Astrocyte (in vitro differentiated cells and primary cell): ENCODE measurements around the gene KRTAP10-6. TPM values are rescaled to one million over a fixed set of nuclear protein-coding genes. Genes with fewer than 3 reads are reported as not detected.

Experiments used
- DNase-seq: peaks from one replicate; pipeline ENCODE4 v3.0.0-alpha.2; 2010; ENCODE audit warnings: low read depth
- FAIRE-seq: peaks from 2 replicates; lab custom pipeline; 2011; peaks lifted over from hg19 to GRCh38; lab: Jason Lieb, UNC
- H2AFZ ChIP-seq: 2 replicates; pipeline ENCODE4 v1.6.0; 2012; ENCODE audit warnings: low read depth, low read length, inconsistent platforms
- H3K27ac ChIP-seq: 2 replicates; pipeline ENCODE4 v1.5.1; 2011; ENCODE audit warnings: low read depth, low read length, inconsistent platforms
- H3K27me3 ChIP-seq: 2 replicates; pipeline ENCODE4 v1.6.0; 2011; ENCODE audit warnings: low read length, inconsistent platforms; ENCODE audit not compliant: insufficient read depth
- H3K36me3 ChIP-seq: 2 replicates; pipeline ENCODE4 v1.5.1; 2011; ENCODE audit warnings: low read length, inconsistent platforms; ENCODE audit not compliant: insufficient read depth
- H3K4me1 ChIP-seq: 2 replicates; pipeline ENCODE4 v1.5.1; 2011; ENCODE audit warnings: low read length, inconsistent platforms; ENCODE audit not compliant: insufficient read depth
- H3K4me2 ChIP-seq: 2 replicates; pipeline ENCODE4 v1.6.0; 2012; ENCODE audit warnings: low read length, inconsistent platforms
- H3K4me3 ChIP-seq: 2 replicates; pipeline ENCODE4 v1.5.1; 2011; ENCODE audit warnings: low read depth, mild to moderate bottlenecking, low read length, inconsistent platforms; ENCODE audit not compliant: insufficient read depth
- H3K79me2 ChIP-seq: 2 replicates; pipeline ENCODE4 v1.6.0; 2012; ENCODE audit warnings: mild to moderate bottlenecking, low read length, inconsistent platforms; ENCODE audit not compliant: insufficient read depth
- H3K9ac ChIP-seq: 2 replicates; pipeline ENCODE4 v1.6.0; 2012; ENCODE audit warnings: mild to moderate bottlenecking, low read length, inconsistent platforms
- H3K9me3 ChIP-seq: 2 replicates; pipeline ENCODE4 v1.5.1; 2012; ENCODE audit warnings: low read depth, mild to moderate bottlenecking, low read length, inconsistent platforms; ENCODE audit not compliant: insufficient read depth
- H4K20me1 ChIP-seq: 2 replicates; pipeline ENCODE4 v1.6.0; 2012; ENCODE audit warnings: low read length, inconsistent platforms; ENCODE audit not compliant: insufficient read depth
- H3K27ac Mint-ChIP-seq: one replicate; pipeline ENCODE4 v1.8.0; 2021; ENCODE audit warnings: mild to moderate bottlenecking, mixed read lengths; ENCODE audit not compliant: unreplicated experiment
- H3K27me3 Mint-ChIP-seq: one replicate; pipeline ENCODE4 v1.8.0; 2021; ENCODE audit warnings: low read depth, mixed read lengths; ENCODE audit not compliant: unreplicated experiment
- H3K36me3 Mint-ChIP-seq: one replicate; pipeline ENCODE4 v1.8.0; 2021; ENCODE audit warnings: low read depth, mixed read lengths; ENCODE audit not compliant: unreplicated experiment
- H3K4me1 Mint-ChIP-seq: one replicate; pipeline ENCODE4 v1.8.0; 2021; ENCODE audit warnings: low read depth, mixed read lengths; ENCODE audit not compliant: unreplicated experiment
- H3K4me3 Mint-ChIP-seq: one replicate; pipeline ENCODE4 v1.8.0; 2021; ENCODE audit warnings: mild to moderate bottlenecking, moderate library complexity, mixed read lengths; ENCODE audit not compliant: unreplicated experiment
- H3K9me3 Mint-ChIP-seq: one replicate; pipeline ENCODE4 v1.8.0; 2021; ENCODE audit warnings: mild to moderate bottlenecking, mixed read lengths; ENCODE audit not compliant: unreplicated experiment
- EZH2 ChIP-seq: IDR thresholded peaks from 2 replicates; pipeline ENCODE4 v1.6.1; 2012; ENCODE audit warnings: mild to moderate bottlenecking, low read length, inconsistent platforms; ENCODE audit not compliant: insufficient read depth
- total RNA-seq: library from RNA; stranded (reverse); gene quantifications from 2 replicates; pipeline ENCODE4 v1.2.1, GENCODE V29; 2021
- TF ChIP-seq, protein P1 (sequence below): IDR thresholded peaks from 2 replicates; pipeline ENCODE4 v1.5.1; 2011; ENCODE audit warnings: low read depth, mild to moderate bottlenecking, inconsistent platforms, low read length, moderate library complexity; ENCODE audit not compliant: insufficient read depth

Gene KRTAP10-6
- total RNA-seq, 1 donor from 2014 or later: not detected

- no peak overlapping the region for H3K27ac Mint-ChIP-seq
- peaks cover 32% of the 10 kb centered on the region for H3K9me3 Mint-ChIP-seq
- no peaks in the 10 kb centered on the region for H4K20me1 ChIP-seq
- H3K9ac ChIP-seq: no peak overlapping the region
- no peak overlapping the region for H3K4me3 Mint-ChIP-seq
- no peaks in the 10 kb centered on the region for H3K4me1 Mint-ChIP-seq
- no peak overlapping the region for H3K4me2 ChIP-seq
- DNase-seq (no peak), FAIRE-seq (no peak)
- peaks cover 13% of the 10 kb centered on the region for H3K27me3 Mint-ChIP-seq
- TF ChIP-seq, protein P1, sequence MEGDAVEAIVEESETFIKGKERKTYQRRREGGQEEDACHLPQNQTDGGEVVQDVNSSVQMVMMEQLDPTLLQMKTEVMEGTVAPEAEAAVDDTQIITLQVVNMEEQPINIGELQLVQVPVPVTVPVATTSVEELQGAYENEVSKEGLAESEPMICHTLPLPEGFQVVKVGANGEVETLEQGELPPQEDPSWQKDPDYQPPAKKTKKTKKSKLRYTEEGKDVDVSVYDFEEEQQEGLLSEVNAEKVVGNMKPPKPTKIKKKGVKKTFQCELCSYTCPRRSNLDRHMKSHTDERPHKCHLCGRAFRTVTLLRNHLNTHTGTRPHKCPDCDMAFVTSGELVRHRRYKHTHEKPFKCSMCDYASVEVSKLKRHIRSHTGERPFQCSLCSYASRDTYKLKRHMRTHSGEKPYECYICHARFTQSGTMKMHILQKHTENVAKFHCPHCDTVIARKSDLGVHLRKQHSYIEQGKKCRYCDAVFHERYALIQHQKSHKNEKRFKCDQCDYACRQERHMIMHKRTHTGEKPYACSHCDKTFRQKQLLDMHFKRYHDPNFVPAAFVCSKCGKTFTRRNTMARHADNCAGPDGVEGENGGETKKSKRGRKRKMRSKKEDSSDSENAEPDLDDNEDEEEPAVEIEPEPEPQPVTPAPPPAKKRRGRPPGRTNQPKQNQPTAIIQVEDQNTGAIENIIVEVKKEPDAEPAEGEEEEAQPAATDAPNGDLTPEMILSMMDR: no peak
- no peak for TF ChIP-seq EZH2
- H3K79me2 ChIP-seq: no peaks in the 10 kb centered on the region
- no peaks in the 10 kb centered on the region for H3K27me3 ChIP-seq
- H3K36me3 ChIP-seq: no peaks in the 10 kb centered on the region
- H3K36me3 Mint-ChIP-seq: no peaks in the 10 kb centered on the region
- no peaks in the 10 kb centered on the region for H3K4me1 ChIP-seq
- no peak overlapping the region for H2AFZ ChIP-seq
- H3K4me3 ChIP-seq: no peak overlapping the region
- no peak overlapping the region for H3K27ac ChIP-seq
- H3K9me3 ChIP-seq: peaks cover 4% of the 10 kb centered on the region
Observed at GRCh38 chr21:44618909-44619308, 26.6 kb upstream of the KRTAP10-6 start.

DNA sequence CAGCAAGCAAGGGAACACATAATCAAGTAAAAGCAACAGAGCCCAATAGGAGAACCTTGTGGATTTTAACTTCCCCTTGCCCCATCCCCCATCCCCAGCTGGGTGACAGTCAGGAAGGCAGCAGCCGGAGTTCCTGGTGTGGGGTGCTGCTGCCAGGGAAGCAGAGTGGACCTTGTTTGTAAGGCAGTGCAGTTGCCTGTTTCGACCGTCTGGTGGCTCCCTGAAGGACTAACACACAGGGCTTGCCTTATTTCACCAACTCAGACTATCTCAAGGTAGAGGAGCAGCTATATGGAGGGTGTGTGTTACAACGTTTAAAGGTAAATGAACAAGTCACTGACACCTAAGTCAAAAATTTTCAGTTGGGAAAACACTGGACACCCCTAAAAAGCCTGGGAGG lies 26.2 kb upstream of the KRTAP10-6 start:
- Histone ChIP-seq H3K4me3 (no peak overlapping the region), H3K4me2 (no peak overlapping the region), H3K9ac (no peak overlapping the region), H4K20me1 (no peaks in the 10 kb centered on the region), H3K27me3 (no peaks in the 10 kb centered on the region), H3K9me3 (peaks cover 4% of the 10 kb centered on the region), H3K4me1 (no peaks in the 10 kb centered on the region), H3K27ac (no peak overlapping the region), H3K79me2 (no peaks in the 10 kb centered on the region), H3K36me3 (no peaks in the 10 kb centered on the region), H2AFZ (no peak overlapping the region)
- Mint-ChIP-seq H3K27me3 (peaks cover 13% of the 10 kb centered on the region), H3K27ac (peak overlapping the region; percentile 20), H3K36me3 (no peaks in the 10 kb centered on the region), H3K9me3 (peaks cover 29% of the 10 kb centered on the region), H3K4me3 (no peak overlapping the region), H3K4me1 (no peaks in the 10 kb centered on the region)
- peak; percentile 2 for DNase-seq
- TF ChIP-seq, protein P1: no peak
- TF ChIP-seq EZH2: no peak
- no peak for FAIRE-seq

DNA sequence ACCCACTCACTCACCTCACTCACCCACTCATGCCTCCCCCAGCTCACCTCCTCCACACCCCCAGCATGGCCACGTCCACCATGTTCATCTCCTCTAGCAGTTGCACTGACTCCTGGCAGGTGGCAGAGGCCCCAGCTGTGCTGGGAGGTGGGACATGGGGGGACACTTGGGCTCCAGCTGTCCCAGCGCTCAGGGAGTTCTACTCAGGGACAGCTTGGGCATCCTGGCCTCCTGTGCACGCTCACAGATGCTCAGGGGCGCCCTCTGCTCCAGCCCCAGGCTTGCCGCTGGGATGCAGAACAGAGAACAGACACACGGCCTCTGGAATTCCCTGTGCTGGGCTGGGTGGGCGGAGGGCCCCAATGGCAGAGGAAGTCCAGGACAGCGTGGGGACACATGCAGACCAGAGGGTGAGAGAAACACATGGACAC lies 24.8 kb upstream of the KRTAP10-6 start:
- Mint-ChIP-seq H3K4me1 (no peaks in the 10 kb centered on the region), H3K36me3 (no peaks in the 10 kb centered on the region), H3K27ac (no peak overlapping the region), H3K4me3 (no peak overlapping the region), H3K9me3 (peaks cover 25% of the 10 kb centered on the region), H3K27me3 (peaks cover 19% of the 10 kb centered on the region)
- Histone ChIP-seq H3K4me2 (no peak overlapping the region), H3K27ac (no peak overlapping the region), H3K4me3 (no peak overlapping the region), H3K4me1 (no peaks in the 10 kb centered on the region), H3K9me3 (peaks cover 3% of the 10 kb centered on the region), H3K27me3 (no peaks in the 10 kb centered on the region), H3K9ac (no peak overlapping the region), H3K36me3 (no peaks in the 10 kb centered on the region), H2AFZ (no peak overlapping the region), H3K79me2 (no peaks in the 10 kb centered on the region), H4K20me1 (no peaks in the 10 kb centered on the region)
- FAIRE-seq (no peak), DNase-seq (no peak)
- TF ChIP-seq, protein P1: no peak
- TF ChIP-seq EZH2: no peak
